Panc1 (cell line): ENCODE results near the gene ATG4D. TPM values are rescaled to one million over a fixed set of nuclear protein-coding genes. Genes with fewer than 3 reads are reported as not detected.
A peak's percentile ranks its signal among the peaks of the same experiment; 100 is the strongest.

ENCODE experiments used
- ATAC-seq: fragments of 200-7000 bp; cut with Tn5 transposase; 2 replicates; pipeline ENCODE4 v1.9.1; 2020; ENCODE audit warnings: mild to moderate bottlenecking, moderate library complexity
- BruUV-seq: library from RNA; stranded (reverse); fragments of 400-500 nt; replicated peaks from 2 replicates; lab custom pipeline; 2021; lab: Mats Ljungman, UMichigan
- CTCF ChIA-PET: fragments of 300-600 bp; sonication (Branson Sonifier 250); formaldehyde crosslinking; loops from one replicate; lab custom pipeline; 2022; ENCODE audit warnings: antibody characterized with exemption; lab: Charles Lee
- POLR2A ChIA-PET: fragments of 300-600 bp; sonication (Branson Sonifier 250); formaldehyde crosslinking; loops from one replicate; lab custom pipeline; 2022; ENCODE audit warnings: antibody characterized with exemption; lab: Charles Lee
- DNase-seq: peaks from one replicate; pipeline ENCODE4 v3.0.0-alpha.2; 2010; ENCODE audit warnings: low read depth, low spot score
- H3K27ac ChIP-seq: 2 replicates; pipeline ENCODE4 v1.5.1; 2011; ENCODE audit warnings: mild to moderate bottlenecking, low read length, inconsistent platforms
- H3K27me3 ChIP-seq: fragments of 200-500 bp; sonication (Bioruptor generic); 2 replicates; pipeline ENCODE4 v1.6.0; 2014; ENCODE audit warnings: low read length, inconsistent platforms; ENCODE audit not compliant: control insufficient read depth, insufficient read depth
- H3K36me3 ChIP-seq: fragments of 200-500 bp; sonication (Bioruptor generic); 2 replicates; pipeline ENCODE4 v1.5.1; 2014; ENCODE audit warnings: inconsistent platforms, mild to moderate bottlenecking, low read length, moderate library complexity; ENCODE audit not compliant: control insufficient read depth, insufficient read depth
- H3K4me1 ChIP-seq: 2 replicates; pipeline ENCODE4 v1.5.1; 2011; ENCODE audit warnings: inconsistent platforms, mild to moderate bottlenecking, low read length, moderate library complexity; ENCODE audit not compliant: control insufficient read depth, insufficient read depth
- H3K4me3 ChIP-seq, 2 experiments: 2 replicates each; pipeline ENCODE4 v1.5.1; 2011 to 2012; ENCODE audit warnings: low read depth in 2 of 2, low read length in 2 of 2, mild to moderate bottlenecking in 2 of 2, inconsistent platforms in 1 of 2, moderate library complexity in 1 of 2
- H3K9me3 ChIP-seq: fragments of 200-500 bp; sonication (Bioruptor generic); 2 replicates; pipeline ENCODE4 v1.5.1; 2014; ENCODE audit warnings: low read depth, mild to moderate bottlenecking, inconsistent platforms, low read length, moderate library complexity; ENCODE audit not compliant: control insufficient read depth, insufficient read depth
- POLR2AphosphoS5 ChIP-seq: IDR thresholded peaks from 2 replicates; pipeline ENCODE4 v1.6.1; 2012; ENCODE audit warnings: mild to moderate bottlenecking, low read depth, low read length, moderate library complexity
- SIN3A ChIP-seq: IDR thresholded peaks from 2 replicates; pipeline ENCODE4 v1.6.1; 2012; ENCODE audit warnings: low read depth, mild to moderate bottlenecking, low read length, moderate library complexity, borderline replicate concordance; ENCODE audit not compliant: insufficient read depth
- TCF7L2 ChIP-seq: IDR thresholded peaks from 2 replicates; pipeline ENCODE4 v1.6.1; 2011; ENCODE audit warnings: mild to moderate bottlenecking, low read depth, low read length, inconsistent platforms
- in situ Hi-C: cut with HindIII; loops from 2 replicates; pipeline ENCODE4 v1.10.0; 2016; ENCODE audit warnings: low sequenced_read_pairs, low pct_unique_long_range_greater_than_20kb
- intact Hi-C: fragments of 100-400 bp; cut with micrococcal nuclease; formaldehyde crosslinking; loops from one replicate; pipeline ENCODE4 v1.10.0; 2022; ENCODE audit not compliant: unreplicated experiment
- total RNA-seq: library from RNA; stranded (reverse); gene quantifications from one replicate; pipeline ENCODE4 v1.2.1, GENCODE V29; 2021; ENCODE audit not compliant: unreplicated experiment
- TF ChIP-seq, protein P1 (sequence below): fragments of 450-650 bp; IDR thresholded peaks from 2 replicates; pipeline ENCODE4 v1.5.1; 2017; ENCODE audit warnings: mild to moderate bottlenecking
- TF ChIP-seq, protein P2 (sequence below), 2 experiments: IDR thresholded peaks; 2 replicates each; pipeline ENCODE4 v1.6.1; 2011 to 2012; ENCODE audit warnings: low read depth in 2 of 2, control low read depth in 1 of 2, low read length in 1 of 2, mild to moderate bottlenecking in 1 of 2, moderate library complexity in 1 of 2; ENCODE audit not compliant: insufficient read depth in 1 of 2

Gene ATG4D
- total RNA-seq, 1 experiment from 2014 or later, result 28.0 TPM

DNA sequence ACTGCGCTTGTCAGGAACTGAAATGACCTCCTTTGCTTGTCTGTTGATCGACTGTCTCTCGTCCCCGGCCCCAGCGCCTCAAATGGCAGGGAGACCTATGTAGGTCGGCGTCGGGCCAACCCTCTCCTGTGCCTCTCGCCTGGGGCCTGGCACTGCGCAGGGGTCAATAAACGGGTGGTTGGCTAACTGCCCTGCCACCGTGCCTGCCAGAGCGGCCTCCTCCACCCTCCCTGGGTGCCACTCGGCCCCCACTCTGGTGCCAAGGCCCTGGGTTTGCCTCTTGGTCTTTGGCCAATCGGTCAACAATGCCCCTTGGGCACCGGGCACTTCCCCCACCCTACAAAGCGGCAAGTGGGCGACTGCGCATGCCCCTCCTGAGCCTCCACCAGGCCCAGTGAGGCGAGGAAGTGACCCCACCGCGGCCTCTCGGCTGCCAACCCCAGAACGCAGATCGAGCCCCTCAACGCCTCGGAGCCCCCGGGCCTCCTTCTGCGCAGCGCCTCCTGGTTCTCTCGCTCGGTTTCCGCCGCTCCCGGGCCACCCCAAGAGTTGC is 41.7 kb upstream of the ATG4D start:
- BruUV-seq, result TSS peak; percentile 84
- ChIA-PET CTCF (no interaction called here), POLR2A (no interaction called here)

DNA sequence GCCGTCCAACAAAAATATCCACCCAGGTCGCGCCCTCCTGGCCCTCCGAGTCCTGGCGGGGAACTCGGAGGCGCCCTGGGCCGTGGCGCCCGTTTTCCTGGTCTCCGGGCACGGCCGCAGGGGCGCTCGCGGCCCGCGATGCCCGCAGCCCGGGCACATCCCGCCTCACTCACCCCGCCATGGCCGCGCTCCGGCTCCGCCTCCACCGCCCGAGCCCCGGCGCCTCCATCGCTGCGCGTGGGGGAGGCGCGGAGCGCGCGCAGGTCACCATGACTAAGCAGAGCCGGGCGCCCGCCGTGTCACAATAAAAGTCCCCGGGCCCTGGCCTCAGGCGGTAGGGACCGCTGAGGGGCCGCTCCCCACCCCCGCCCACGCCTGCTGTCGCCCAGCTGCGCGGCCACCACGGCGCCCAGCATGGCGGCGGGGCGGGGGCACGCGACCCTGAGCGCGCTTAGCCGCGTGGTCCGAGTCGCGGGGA is 41.1 kb upstream of the ATG4D start:
- no TSS peak for BruUV-seq
- ChIA-PET CTCF (no interaction called here), POLR2A (no interaction called here)
- TF ChIP-seq POLR2AphosphoS5 (no peak), TCF7L2 (no peak), SIN3A (no peak)
- TF ChIP-seq, protein P1, sequence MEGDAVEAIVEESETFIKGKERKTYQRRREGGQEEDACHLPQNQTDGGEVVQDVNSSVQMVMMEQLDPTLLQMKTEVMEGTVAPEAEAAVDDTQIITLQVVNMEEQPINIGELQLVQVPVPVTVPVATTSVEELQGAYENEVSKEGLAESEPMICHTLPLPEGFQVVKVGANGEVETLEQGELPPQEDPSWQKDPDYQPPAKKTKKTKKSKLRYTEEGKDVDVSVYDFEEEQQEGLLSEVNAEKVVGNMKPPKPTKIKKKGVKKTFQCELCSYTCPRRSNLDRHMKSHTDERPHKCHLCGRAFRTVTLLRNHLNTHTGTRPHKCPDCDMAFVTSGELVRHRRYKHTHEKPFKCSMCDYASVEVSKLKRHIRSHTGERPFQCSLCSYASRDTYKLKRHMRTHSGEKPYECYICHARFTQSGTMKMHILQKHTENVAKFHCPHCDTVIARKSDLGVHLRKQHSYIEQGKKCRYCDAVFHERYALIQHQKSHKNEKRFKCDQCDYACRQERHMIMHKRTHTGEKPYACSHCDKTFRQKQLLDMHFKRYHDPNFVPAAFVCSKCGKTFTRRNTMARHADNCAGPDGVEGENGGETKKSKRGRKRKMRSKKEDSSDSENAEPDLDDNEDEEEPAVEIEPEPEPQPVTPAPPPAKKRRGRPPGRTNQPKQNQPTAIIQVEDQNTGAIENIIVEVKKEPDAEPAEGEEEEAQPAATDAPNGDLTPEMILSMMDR, result no peak
- TF ChIP-seq, protein P2, sequence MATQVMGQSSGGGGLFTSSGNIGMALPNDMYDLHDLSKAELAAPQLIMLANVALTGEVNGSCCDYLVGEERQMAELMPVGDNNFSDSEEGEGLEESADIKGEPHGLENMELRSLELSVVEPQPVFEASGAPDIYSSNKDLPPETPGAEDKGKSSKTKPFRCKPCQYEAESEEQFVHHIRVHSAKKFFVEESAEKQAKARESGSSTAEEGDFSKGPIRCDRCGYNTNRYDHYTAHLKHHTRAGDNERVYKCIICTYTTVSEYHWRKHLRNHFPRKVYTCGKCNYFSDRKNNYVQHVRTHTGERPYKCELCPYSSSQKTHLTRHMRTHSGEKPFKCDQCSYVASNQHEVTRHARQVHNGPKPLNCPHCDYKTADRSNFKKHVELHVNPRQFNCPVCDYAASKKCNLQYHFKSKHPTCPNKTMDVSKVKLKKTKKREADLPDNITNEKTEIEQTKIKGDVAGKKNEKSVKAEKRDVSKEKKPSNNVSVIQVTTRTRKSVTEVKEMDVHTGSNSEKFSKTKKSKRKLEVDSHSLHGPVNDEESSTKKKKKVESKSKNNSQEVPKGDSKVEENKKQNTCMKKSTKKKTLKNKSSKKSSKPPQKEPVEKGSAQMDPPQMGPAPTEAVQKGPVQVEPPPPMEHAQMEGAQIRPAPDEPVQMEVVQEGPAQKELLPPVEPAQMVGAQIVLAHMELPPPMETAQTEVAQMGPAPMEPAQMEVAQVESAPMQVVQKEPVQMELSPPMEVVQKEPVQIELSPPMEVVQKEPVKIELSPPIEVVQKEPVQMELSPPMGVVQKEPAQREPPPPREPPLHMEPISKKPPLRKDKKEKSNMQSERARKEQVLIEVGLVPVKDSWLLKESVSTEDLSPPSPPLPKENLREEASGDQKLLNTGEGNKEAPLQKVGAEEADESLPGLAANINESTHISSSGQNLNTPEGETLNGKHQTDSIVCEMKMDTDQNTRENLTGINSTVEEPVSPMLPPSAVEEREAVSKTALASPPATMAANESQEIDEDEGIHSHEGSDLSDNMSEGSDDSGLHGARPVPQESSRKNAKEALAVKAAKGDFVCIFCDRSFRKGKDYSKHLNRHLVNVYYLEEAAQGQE (IDR thresholded peaks at IDR 0.05; ENCODE audit: insufficient read depth in 1 of 2, low read depth in 2 of 2, low read length in 1 of 2), result no peak
- no peak for DNase-seq
- Histone ChIP-seq H3K9me3 (no peaks in the 10 kb centered on the region), H3K27ac (peak overlapping the region; percentile 93), H3K27me3 (no peaks in the 10 kb centered on the region), H3K4me3 (peak overlapping the region; percentile 65 to 75), H3K36me3 (no peaks in the 10 kb centered on the region; the same call in 1 of the 2 replicates), H3K4me1 (peaks cover 9% of the 10 kb centered on the region)
- intact Hi-C loops (no loop called here), in situ Hi-C loops (no loop called here)
- peak; percentile 91 for ATAC-seq

More for the DNA sequence above, 41.7 kb upstream of the ATG4D start:
- peak overlapping the region; percentile 65 to 75 for H3K4me3 ChIP-seq
- DNase-seq (no peak), ATAC-seq (peak; percentile 68)
- peak overlapping the region; percentile 93 for H3K27ac ChIP-seq
- TF ChIP-seq POLR2AphosphoS5, result no peak
- no peak for TF ChIP-seq SIN3A
- TF ChIP-seq, protein P1, result no peak
- TF ChIP-seq TCF7L2, result no peak
- TF ChIP-seq, protein P2 (IDR thresholded peaks at IDR 0.05; ENCODE audit: insufficient read depth in 1 of 2, low read depth in 2 of 2, low read length in 1 of 2), result no peak
- no peaks in the 10 kb centered on the region for H3K27me3 ChIP-seq
- H3K4me1 ChIP-seq, result peaks cover 9% of the 10 kb centered on the region
- H3K36me3 ChIP-seq, result no peaks in the 10 kb centered on the region; the same call in none of the 2 replicates
- in situ Hi-C loops (no loop called here), intact Hi-C loops (no loop called here)
- H3K9me3 ChIP-seq, result no peaks in the 10 kb centered on the region
